HepG2 (cell line): ENCODE data around the gene CARD9. TPM values are rescaled to one million over a fixed set of nuclear protein-coding genes. Genes with fewer than 3 reads are reported as not detected.
A peak's percentile ranks its signal among the peaks of the same experiment; 100 is the strongest.

ENCODE experiments used
- HHEX ChIP-seq: IDR thresholded peaks from 2 replicates; pipeline ENCODE4 v1.6.1; 2016; ENCODE audit warnings: control low read depth
- KDM1A ChIP-seq: IDR thresholded peaks from 2 replicates; pipeline ENCODE4 v1.6.1; 2016; ENCODE audit warnings: missing compliant biosample characterization
- KLF6 ChIP-seq: IDR thresholded peaks from 2 replicates; pipeline ENCODE4 v1.8.0; 2016; ENCODE audit warnings: missing biosample characterization, missing genetic modification reagents
- MXI1 ChIP-seq: IDR thresholded peaks from 3 replicates; pipeline ENCODE4 v1.6.1; 2012; ENCODE audit warnings: low read depth, low read length, inconsistent platforms, borderline replicate concordance
- NCOA1 ChIP-seq: sonication (generic); formaldehyde crosslinking; IDR thresholded peaks from 2 replicates; pipeline ENCODE4 v1.9.0; 2021; ENCODE audit warnings: missing genetic modification reagents
- ONECUT2 ChIP-seq: sonication (generic); formaldehyde crosslinking; IDR thresholded peaks from 2 replicates; pipeline ENCODE4 v1.4.0; 2020; ENCODE audit warnings: missing genetic modification reagents
- REL ChIP-seq: sonication (generic); formaldehyde crosslinking; conservative IDR thresholded peaks from 2 replicates; pipeline ENCODE4 v1.8.0; 2022; ENCODE audit warnings: mild to moderate bottlenecking, missing genetic modification reagents, moderate library complexity
- RFX3 ChIP-seq: IDR thresholded peaks from 2 replicates; pipeline ENCODE4 v1.6.1; 2016; ENCODE audit warnings: missing biosample characterization, missing genetic modification reagents
- RFXAP ChIP-seq: sonication (generic); formaldehyde crosslinking; IDR thresholded peaks from 2 replicates; pipeline ENCODE4 v1.4.0; 2020; ENCODE audit warnings: missing genetic modification reagents, borderline replicate concordance
- SMAD3 ChIP-seq: sonication (generic); formaldehyde crosslinking; IDR thresholded peaks from 2 replicates; pipeline ENCODE4 v1.4.0; 2020; ENCODE audit warnings: missing genetic modification reagents
- TEAD2 ChIP-seq: sonication (generic); formaldehyde crosslinking; IDR thresholded peaks from 2 replicates; pipeline ENCODE4 v1.9.0; 2021; ENCODE audit warnings: missing genetic modification reagents
- THYN1 ChIP-seq: sonication (generic); formaldehyde crosslinking; IDR thresholded peaks from 2 replicates; pipeline ENCODE4 v1.8.1; 2023; ENCODE audit warnings: low read depth, mild to moderate bottlenecking, moderate library complexity, missing genetic modification reagents, borderline replicate concordance
- ZNF282 ChIP-seq: fragments of 450-650 bp; IDR thresholded peaks from 2 replicates; pipeline ENCODE4 v1.6.1; 2018; ENCODE audit not compliant: partially characterized antibody
- ZNF33B ChIP-seq: sonication (generic); formaldehyde crosslinking; IDR thresholded peaks from 2 replicates; pipeline ENCODE4 v1.5.1; 2020; ENCODE audit warnings: mild to moderate bottlenecking, missing genetic modification reagents
- ZNF720 ChIP-seq: sonication (generic); formaldehyde crosslinking; IDR thresholded peaks from 2 replicates; pipeline ENCODE4 v1.4.0; 2020; ENCODE audit warnings: missing genetic modification reagents
- ZNF850 ChIP-seq: sonication (generic); formaldehyde crosslinking; conservative IDR thresholded peaks from 2 replicates; pipeline ENCODE4 v1.9.0; 2021; ENCODE audit warnings: mild to moderate bottlenecking, missing genetic modification reagents
- ZZZ3 ChIP-seq: sonication (generic); formaldehyde crosslinking; IDR thresholded peaks from 2 replicates; pipeline ENCODE4 v1.4.0; 2020; ENCODE audit warnings: missing genetic modification reagents, mild to moderate bottlenecking, borderline replicate concordance
- polyA plus RNA-seq, 8 experiments: library from polyadenylated mRNA; depleted of rRNA in 3 of 8; stranded (reverse) in 7 of 8; unstranded in 1 of 8; fragments of >200 nt; fragmentation: Illumina TruSeq in 4 of 8; extraction: Trizol in 4 of 8; gene quantifications; 2 replicates each; pipeline versions ENCODE4 v1.2.1 to v1.2.3, GENCODE V29; 2011 to 2016; ENCODE audit warnings: low read depth in 4 of 8, missing spikeins in 1 of 8, mixed read lengths in 1 of 8; ENCODE audit not compliant: insufficient read depth in 1 of 8
- total RNA-seq, 5 experiments: library from RNA; depleted of rRNA; stranded (reverse); fragments of >200 nt; fragmentation: Illumina TruSeq; extraction: Trizol; gene quantifications; 2 replicates each; pipeline ENCODE4 v1.2.3, GENCODE V29; 2016; ENCODE audit warnings: low read depth in 1 of 5
- TF ChIP-seq, protein P1 (sequence below): sonication (generic); formaldehyde crosslinking; IDR thresholded peaks from 2 replicates; pipeline ENCODE4 v1.4.0; 2020; ENCODE audit warnings: missing genetic modification reagents, mild to moderate bottlenecking, borderline replicate concordance
- TF ChIP-seq, protein P2 (sequence below): sonication (generic); formaldehyde crosslinking; IDR thresholded peaks from 2 replicates; pipeline ENCODE4 v1.8.0; 2022; ENCODE audit warnings: missing genetic modification reagents, mild to moderate bottlenecking, borderline replicate concordance
- TF ChIP-seq, protein P3 (sequence below): sonication (generic); formaldehyde crosslinking; IDR thresholded peaks from 2 replicates; pipeline ENCODE4 v1.4.0; 2020; ENCODE audit warnings: missing genetic modification reagents; ENCODE audit errors: not compliant biosample characterization
- TF ChIP-seq, protein P4 (sequence below), 2 experiments: IDR thresholded peaks; 2 replicates each; pipeline ENCODE4 v1.6.1; 2011 to 2012; ENCODE audit warnings: low read length in 2 of 2, borderline replicate concordance in 1 of 2, low read depth in 1 of 2, mild to moderate bottlenecking in 1 of 2, moderate library complexity in 1 of 2

The CARD9 gene
- total and polyA plus RNA-seq, 2 of the 13 experiments (the other 11 are each of a cell fraction or from before 2014, with no cell fraction given), result 3.3 to 7.4 TPM

DNA sequence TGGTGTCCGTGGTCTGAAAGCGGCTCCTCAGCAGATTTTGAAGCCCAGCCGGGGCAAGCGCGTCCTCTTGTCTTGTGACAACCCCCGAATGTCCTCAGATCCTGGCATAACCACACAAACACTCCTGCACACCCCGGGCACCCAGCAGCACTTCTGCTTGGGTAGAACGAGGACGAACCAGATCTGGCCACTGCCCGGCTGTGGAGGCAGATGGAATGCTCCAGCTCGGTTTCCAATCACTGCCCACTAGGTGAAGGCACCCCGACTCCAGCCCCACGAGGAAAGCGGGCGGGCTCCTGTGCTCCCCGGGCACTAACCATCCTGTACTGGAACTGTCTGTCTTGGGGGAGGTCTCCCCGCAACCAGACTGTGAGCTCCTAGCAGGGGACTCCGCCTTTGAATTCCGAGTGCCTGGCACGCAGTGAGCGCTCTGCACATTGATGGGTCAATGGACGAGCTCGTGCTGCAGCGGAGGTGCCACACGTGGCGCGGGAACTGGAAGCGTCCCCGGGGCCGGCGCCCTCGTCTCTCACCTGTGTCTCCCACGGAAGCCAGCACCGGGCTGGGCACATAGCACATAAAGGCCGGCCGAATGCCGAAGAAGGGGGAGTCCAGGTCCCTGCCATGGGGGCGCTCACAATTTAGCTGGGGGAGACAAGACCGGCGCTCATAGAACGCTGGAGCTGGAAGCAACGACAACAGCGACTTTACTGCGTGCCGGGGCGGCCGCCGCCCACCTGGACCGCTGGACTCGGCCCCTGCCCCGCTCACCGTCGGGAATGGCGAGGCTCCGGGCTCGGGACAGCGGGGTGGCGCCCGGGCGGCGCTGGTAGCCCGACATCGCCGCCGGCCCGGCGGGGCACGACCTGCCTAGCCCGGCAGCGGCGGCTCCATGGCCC, 36.3 kb upstream of the CARD9 start (continued):
- TF ChIP-seq ZZZ3, result no peak
- TF ChIP-seq SMAD3 (CRISPR knock-in tag), result no peak
- peak; percentile 38; the same call in 1 of the 2 replicates for TF ChIP-seq ONECUT2 (CRISPR knock-in tag)
- TF ChIP-seq, protein P1, sequence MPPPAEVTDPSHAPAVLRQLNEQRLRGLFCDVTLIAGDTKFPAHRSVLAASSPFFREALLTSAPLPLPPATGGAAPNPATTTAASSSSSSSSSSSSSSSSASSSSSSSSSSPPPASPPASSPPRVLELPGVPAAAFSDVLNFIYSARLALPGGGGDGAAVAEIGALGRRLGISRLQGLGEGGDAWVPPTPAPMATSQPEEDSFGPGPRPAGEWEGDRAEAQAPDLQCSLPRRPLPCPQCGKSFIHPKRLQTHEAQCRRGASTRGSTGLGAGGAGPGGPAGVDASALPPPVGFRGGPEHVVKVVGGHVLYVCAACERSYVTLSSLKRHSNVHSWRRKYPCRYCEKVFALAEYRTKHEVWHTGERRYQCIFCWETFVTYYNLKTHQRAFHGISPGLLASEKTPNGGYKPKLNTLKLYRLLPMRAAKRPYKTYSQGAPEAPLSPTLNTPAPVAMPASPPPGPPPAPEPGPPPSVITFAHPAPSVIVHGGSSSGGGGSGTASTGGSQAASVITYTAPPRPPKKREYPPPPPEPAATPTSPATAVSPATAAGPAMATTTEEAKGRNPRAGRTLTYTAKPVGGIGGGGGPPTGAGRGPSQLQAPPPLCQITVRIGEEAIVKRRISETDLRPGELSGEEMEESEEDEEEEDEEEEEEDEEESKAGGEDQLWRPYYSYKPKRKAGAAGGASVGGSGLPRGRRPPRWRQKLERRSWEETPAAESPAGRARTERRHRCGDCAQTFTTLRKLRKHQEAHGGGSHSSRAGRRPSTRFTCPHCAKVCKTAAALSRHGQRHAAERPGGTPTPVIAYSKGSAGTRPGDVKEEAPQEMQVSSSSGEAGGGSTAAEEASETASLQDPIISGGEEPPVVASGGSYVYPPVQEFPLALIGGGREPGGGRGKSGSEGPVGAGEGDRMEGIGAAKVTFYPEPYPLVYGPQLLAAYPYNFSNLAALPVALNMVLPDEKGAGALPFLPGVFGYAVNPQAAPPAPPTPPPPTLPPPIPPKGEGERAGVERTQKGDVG, result no peak
- no peak for TF ChIP-seq ZNF720 (CRISPR knock-in tag)
- no peak for TF ChIP-seq HHEX
- no peak for TF ChIP-seq NCOA1 (CRISPR knock-in tag)
- no peak for TF ChIP-seq REL (CRISPR knock-in tag)
- TF ChIP-seq, protein P2, sequence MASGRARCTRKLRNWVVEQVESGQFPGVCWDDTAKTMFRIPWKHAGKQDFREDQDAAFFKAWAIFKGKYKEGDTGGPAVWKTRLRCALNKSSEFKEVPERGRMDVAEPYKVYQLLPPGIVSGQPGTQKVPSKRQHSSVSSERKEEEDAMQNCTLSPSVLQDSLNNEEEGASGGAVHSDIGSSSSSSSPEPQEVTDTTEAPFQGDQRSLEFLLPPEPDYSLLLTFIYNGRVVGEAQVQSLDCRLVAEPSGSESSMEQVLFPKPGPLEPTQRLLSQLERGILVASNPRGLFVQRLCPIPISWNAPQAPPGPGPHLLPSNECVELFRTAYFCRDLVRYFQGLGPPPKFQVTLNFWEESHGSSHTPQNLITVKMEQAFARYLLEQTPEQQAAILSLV (CRISPR knock-in tag), result no peak
- no peak for TF ChIP-seq ZNF850 (CRISPR knock-in tag)
- no peak for TF ChIP-seq KDM1A (CRISPR knock-in tag)
- TF ChIP-seq MXI1, result peak; percentile 71; the same call in 2 of the 3 replicates
- TF ChIP-seq ZNF33B (CRISPR knock-in tag), result no peak
- TF ChIP-seq ZNF282, result no peak
- TF ChIP-seq RFX3 (CRISPR knock-in tag), result no peak
- TF ChIP-seq, protein P3, sequence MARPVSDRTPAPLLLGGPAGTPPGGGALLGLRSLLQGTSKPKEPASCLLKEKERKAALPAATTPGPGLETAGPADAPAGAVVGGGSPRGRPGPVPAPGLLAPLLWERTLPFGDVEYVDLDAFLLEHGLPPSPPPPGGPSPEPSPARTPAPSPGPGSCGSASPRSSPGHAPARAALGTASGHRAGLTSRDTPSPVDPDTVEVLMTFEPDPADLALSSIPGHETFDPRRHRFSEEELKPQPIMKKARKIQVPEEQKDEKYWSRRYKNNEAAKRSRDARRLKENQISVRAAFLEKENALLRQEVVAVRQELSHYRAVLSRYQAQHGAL (CRISPR knock-in tag), result peak; percentile 31
- TF ChIP-seq TEAD2, result no peak
- TF ChIP-seq THYN1 (CRISPR knock-in tag), result no peak
- TF ChIP-seq, protein P4, sequence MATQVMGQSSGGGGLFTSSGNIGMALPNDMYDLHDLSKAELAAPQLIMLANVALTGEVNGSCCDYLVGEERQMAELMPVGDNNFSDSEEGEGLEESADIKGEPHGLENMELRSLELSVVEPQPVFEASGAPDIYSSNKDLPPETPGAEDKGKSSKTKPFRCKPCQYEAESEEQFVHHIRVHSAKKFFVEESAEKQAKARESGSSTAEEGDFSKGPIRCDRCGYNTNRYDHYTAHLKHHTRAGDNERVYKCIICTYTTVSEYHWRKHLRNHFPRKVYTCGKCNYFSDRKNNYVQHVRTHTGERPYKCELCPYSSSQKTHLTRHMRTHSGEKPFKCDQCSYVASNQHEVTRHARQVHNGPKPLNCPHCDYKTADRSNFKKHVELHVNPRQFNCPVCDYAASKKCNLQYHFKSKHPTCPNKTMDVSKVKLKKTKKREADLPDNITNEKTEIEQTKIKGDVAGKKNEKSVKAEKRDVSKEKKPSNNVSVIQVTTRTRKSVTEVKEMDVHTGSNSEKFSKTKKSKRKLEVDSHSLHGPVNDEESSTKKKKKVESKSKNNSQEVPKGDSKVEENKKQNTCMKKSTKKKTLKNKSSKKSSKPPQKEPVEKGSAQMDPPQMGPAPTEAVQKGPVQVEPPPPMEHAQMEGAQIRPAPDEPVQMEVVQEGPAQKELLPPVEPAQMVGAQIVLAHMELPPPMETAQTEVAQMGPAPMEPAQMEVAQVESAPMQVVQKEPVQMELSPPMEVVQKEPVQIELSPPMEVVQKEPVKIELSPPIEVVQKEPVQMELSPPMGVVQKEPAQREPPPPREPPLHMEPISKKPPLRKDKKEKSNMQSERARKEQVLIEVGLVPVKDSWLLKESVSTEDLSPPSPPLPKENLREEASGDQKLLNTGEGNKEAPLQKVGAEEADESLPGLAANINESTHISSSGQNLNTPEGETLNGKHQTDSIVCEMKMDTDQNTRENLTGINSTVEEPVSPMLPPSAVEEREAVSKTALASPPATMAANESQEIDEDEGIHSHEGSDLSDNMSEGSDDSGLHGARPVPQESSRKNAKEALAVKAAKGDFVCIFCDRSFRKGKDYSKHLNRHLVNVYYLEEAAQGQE (IDR thresholded peaks at IDR 0.05; ENCODE audit: borderline replicate concordance in 1 of 2, low read depth in 1 of 2, low read length in 2 of 2), result no peak
- no peak for TF ChIP-seq RFXAP
- no peak for TF ChIP-seq KLF6 (CRISPR knock-in tag)
